GM04503 (cell line): ENCODE measurements around the gene DUSP9.

Experiments
- DNase-seq: peaks from one replicate; pipeline ENCODE4 v3.0.0-alpha.2; 2012; ENCODE audit warnings: low read depth

DUSP9 gene

DNA sequence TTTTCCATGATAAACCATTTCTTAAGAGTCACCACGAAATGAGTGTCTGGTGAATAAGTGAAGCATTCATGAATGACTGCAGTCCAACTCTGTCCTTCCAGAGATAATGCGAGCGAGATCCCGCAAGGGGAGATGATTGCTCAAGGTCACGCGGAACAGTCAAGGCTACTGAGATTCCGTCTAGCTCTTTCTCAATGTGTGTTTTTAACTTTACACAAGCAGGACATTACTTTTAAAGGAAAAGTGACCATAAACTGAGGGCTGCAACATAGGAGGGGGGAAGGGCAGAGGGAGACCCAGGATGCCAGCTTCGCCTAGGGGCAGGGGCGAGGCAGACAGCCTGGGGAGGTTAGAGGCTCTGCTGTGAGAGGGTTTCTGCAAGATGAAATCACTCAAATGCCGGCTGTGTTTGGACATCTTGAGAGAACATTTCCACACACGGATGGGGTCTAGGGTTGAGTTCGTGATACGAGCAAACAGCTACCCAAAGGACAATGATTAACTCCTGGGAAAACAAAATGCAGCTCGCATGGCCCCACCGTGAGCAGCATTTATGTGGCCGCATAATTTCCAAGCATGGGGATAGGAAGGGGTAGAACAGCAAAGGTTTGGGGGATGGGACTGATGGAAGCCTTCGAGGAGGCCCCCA is 24.2 kb upstream of the DUSP9 start:
- no peak for DNase-seq

DNA sequence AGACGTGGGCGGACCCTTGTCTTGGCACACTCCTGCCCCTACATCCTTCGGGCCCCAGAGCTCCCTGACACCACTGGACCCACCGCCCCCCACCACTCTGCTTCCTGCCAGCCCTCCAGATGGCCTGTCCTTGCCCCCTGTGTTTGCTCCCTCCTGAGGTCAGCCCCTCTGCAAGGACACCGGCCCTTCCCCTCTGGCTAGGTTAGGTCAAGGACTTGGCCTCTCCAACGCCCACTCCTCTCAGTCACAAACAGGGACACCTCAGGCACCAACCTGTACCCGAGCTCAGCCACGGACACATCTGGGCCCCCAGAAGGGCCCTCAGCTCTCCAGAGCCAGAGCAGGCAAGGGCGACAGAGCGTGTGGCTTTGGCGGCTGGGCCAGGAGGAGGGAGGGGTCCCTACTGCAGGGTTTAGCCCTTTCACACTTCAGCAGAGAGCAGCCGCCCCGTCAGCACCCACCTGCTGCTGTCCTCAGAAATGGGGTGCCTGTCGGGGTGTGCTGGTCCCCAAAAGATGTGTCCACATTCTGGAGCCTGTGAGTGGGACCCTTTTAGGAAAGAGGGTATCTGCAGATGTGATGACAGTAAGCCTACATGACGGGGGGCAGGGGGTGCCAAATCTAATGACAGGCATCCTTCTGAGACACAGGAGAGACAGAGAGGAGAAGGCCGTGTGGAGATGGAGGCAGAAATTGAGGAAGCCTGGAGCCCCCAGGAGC is 23.5 kb upstream of the DUSP9 start:
- no peak for DNase-seq

- DNase-seq = no peak
Observed at GRCh38 chrX:153624196-153625091, 22.6 kb upstream of the DUSP9 start.

- no peak for DNase-seq
Observed at GRCh38 chrX:153625271-153626024, 21.6 kb upstream of the DUSP9 start.

DNA sequence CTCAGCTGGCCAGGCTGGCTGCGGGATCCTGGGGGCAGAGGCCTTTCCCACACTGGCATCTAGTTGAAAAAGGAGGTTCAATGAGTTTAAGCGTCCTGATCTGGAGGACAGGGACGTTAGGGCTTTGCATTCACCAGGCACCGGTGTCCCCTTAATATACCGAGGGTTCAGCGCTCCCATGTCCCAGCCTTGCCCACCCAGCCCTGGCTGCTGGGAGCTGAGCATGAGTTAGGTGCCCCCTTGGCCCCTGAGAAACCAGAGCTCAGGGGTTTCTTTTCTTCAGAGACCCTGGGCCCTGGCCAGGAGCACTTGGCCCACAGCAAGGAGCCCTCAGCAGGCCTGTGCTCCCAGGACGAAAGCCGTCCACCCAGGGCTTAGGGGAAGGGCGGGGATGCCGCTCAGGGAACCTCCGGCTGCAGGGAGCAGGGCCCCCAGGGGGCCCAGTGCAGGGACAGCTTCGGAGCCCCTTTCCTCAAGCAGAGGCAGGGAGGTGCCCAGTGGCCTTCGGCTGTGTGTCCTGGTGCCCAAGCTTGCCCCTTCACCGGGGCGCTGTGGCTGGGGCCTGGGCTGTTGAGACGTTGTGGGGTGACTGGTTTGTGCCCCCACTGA is 20.9 kb upstream of the DUSP9 start:
- no peak for DNase-seq

DNA sequence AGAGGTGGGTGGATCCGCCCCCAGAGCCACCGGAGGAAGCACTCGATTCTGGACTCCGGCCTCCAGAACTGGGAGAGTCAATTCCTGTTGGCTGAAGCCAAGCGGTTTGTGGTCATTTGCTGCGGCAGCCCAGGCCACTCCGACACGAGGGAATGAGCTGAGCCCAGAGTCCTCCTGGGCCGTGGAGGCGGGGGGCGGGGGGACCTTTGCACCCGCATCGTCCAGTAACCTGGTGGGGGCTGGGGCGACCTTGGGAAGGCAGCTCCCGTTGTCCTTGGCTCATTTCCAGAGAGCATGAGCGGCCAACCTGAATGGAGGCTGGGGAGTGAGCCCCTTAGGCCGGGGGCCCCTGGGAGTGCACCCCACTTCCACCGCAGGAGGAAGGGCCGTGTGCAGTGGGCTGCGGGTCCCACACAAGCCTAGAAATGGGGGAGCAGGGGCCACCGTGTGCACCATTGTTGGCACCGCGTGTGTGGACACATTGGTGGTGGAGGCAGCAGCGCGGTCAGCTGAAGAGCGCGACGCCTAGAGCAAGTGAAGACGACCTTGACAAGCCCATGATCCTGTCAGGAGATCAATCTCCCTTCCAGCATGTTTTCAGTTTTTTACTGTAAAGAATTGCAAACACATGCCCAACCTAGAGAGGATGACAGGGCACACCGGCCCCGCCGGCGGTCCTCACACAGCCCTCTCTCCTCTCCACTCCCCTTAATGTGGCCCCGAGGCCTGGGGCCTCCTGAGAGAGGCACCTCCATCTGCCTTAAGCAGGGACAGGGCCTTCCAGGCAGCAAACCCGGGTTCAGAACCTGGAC is 19.9 kb upstream of the DUSP9 start:
- no peak for DNase-seq

- no peak for DNase-seq
Observed at GRCh38 chrX:153627675-153628111, 19.3 kb upstream of the DUSP9 start.

GRCh38 chrX:153628129-153628528 is 18.9 kb upstream of the DUSP9 start:
- DNase-seq = no peak

GRCh38 chrX:153628665-153629064 is 18.3 kb upstream of the DUSP9 start:
- DNase-seq = no peak

DNA sequence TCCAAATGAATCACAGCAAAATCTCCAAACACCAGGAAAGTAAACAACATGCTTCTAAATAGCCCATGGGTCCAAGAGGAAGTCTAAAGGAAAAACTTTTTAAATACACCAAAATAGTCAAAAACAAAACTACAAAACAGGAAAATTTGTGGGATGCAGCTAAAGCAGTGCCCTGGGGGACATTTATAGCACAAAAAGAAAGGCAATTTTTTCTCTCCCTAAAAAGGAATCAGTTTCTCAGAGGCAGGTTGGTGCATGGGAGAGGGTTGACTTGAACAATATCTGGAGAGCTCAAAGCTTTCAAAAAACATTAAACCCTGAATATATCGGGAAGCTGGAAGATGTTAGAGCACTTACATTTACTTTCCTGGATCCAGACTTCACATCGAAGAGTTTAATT is 15.7 kb upstream of the DUSP9 start:
- DNase-seq = no peak

DNA sequence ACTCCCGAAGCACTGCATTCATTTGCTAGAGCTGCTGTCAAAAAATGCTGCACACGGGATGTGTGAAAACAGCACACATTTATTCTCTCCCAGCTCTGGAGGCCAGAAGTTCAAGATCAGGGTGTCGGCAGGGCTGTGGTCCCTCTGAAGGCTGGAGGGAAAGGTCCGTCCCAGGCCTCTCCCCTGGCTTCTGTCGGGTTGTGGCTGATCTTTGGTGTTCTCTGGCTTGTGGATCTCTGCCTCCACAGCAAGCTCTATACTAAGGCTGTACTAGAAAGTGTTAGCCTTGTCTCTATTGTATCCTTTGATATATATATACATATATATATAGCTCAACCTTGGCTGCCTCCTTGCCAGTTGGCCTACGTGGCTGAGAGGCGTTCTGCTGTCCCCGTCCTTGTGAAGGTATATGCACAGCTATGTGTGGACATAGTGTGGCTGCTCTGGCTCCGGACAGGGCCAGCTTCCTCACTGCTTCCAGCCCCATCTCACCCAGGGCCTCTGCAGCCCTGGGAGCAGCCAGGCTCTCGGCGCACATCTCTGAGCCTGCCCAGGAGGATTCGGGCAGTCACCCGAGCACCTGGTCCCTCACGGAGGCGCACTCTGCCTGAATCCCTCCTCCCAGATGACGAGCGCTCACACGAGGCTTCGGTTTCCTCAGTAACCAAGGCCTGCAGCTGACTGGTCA is 15.0 kb upstream of the DUSP9 start:
- DNase-seq = no peak

DNA sequence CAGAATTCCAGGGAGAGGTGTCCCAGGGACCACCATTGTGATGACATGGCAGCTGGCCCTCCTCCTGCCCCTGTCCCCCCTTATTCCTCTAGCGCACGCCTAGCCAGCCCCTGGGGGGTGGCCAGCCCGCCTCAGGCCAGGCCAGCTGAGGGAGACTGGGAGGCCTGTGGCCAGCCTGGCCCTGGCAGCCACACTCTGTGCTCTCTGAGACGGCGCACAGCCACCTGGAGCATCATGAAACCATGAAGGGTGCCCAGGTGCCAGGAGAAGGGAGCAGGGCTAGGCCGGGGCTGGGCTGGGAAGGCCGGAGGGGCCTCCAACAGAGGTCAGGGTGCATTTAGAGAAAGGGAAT is 14.4 kb upstream of the DUSP9 start:
- DNase-seq = no peak

- no peak for DNase-seq
Observed at GRCh38 chrX:153633048-153633447, 14.0 kb upstream of the DUSP9 start.

GRCh38 chrX:153633607-153634180 is 13.3 kb upstream of the DUSP9 start:
- no peak for DNase-seq

- no peak for DNase-seq
Observed at GRCh38 chrX:153634236-153634635, 12.8 kb upstream of the DUSP9 start.

DNA sequence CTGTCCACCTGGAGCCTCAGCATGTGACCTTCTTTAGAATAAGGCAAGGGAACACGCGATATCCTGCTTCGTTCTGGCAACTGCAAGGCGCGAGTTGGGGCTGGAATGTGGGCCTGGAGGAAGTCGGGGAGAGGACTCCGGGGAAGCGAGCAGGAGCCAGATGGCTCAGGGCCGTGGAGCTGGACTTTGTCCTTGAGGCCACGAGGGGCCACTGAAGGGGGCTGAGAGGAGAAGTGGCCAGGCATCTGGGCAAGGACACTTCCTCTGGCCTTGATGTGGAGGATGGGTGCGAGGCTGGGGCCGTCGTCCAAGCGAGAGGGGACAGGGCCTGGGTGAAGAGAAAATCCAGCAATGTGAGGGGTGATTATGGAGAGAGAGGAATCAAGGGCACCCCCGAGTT is 12.2 kb upstream of the DUSP9 start:
- no peak for DNase-seq

- DNase-seq = no peak
Observed at GRCh38 chrX:153635388-153635787, 11.6 kb upstream of the DUSP9 start.

GRCh38 chrX:153635788-153636668 is 11.0 kb upstream of the DUSP9 start:
- no peak for DNase-seq

DNA sequence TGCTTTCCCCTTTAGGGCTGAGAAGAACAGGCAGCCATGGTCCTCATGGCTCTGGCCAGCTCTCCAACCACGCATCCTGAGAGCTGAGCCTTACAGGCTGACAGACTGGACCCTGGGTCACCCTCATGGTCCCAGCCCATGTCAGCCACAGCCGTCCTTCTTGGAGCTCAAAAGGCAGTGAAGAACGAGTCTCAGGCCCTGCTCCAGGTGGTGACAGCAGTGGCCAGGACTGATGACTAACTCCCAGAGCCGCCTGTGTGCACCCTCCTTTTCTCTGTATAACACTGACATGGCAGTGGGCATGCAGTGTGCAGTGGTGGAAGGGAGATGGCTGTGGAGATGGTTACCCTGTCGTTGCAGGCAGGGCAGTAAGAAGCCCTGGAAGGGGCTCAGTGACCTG is 10.3 kb upstream of the DUSP9 start:
- no peak for DNase-seq
